ENCODE results near the gene CROCC2.
"Not testable (repeated sequence)": the region's sequence is repeated elsewhere in the genome, so short reads cannot be mapped to it uniquely, and the experiment has no call there.

The CROCC2 gene

DNA sequence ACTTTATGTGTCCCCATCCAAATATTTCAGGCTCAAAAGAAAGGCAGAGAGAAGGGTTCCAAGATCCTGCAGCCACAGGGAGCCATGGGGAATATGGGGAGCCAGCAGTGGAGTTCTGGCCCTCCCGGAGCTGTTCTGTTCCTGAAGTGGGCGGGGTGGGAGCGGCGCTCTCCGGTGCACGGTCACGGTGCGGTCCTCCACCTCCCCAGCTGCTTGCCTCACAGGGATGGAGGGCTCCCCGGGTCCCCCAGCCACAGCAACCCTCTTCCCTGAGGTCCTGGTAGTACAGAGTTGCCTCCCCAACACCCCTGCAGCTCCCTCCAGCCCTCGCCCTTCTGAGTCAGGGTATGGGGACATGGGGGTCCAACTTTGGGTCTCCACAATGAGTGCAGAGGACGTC is 66.1 kb downstream of the CROCC2 start:
- DNase-seq: no peak

DNA sequence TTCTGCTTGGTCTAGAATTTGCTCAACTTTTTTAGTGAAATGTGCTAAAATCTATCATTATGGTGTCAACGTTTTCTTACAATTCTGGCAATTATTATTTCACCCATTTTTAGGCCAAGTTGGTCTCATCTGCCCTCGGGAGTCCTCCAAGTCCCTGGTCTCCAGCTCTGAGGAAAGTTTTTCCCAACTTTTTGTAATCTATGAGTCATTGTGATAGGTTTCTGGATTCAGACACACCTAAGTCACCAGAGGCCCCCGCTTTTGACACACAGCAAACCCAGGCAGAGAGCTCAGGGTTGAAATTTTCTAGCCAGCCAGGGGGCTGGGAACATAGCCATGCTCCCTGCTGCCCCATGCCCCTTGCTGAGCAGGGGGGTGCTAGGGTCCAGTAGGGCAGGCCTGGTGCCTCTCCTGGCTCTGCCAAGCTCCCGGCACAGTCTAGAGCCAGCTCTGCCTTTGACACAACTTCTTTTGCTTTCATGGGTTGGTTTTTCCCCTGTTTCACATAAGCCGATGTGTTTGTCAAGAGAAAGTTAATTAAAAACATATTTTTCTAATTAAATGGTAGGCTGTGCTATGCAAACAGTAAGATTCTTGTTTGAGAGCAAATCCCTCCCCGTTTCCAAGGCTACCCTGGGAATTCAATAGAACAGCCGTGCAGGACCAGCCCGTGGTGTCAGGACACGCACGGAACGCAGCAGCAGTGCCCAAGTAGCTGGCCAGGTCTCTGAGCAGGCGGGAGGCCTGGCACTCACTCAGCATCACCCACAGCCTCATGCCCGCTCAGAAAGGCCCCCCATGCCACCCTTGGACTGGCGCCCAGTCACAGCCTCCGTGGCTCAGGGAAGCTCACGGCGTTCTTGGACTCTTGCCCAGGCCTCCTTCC is 66.7 kb downstream of the CROCC2 start:
- peak; percentile 20 for DNase-seq

DNA sequence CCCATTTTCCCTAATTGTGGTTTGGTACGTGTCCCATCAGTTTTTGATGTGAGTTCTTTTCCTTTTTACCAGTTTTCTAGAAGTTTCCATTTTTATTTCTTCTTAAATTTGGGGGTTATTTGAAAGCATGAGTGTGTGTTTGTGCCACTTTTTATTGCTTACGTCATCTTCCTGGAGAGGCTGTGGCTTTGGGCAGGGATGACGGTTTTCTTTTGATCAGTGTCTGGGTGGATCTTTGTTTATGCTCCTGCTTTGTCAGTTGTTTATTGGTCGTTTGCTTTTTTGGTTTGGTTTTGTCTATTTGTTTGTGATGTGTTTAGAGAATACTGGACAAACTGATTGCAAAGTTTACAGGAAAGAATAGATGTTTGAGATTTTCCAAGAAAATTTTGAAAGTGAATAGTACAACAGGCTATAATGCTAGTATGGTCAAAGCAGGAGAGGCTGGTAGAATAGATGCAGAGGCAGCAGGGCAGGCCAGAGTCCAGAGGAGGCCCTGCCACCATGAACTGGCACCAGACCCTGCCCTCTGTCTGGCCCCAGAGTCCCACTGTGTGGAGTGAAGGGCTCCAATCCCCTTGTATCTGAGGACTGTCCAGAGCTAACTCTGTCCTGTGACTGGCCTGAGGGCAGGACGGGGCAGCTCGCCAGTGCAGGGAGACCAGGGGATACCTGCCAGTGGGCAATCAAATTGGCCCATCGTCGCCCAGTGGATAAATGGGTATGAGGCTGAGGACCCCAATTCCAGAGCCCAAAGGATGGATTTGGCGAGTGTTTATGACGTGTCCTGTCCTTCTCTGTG is 68.8 kb downstream of the CROCC2 start:
- no peak for DNase-seq

GRCh38 chr2:240975903-240976302 is 69.8 kb downstream of the CROCC2 start:
- not testable (repeated sequence) for DNase-seq

DNA sequence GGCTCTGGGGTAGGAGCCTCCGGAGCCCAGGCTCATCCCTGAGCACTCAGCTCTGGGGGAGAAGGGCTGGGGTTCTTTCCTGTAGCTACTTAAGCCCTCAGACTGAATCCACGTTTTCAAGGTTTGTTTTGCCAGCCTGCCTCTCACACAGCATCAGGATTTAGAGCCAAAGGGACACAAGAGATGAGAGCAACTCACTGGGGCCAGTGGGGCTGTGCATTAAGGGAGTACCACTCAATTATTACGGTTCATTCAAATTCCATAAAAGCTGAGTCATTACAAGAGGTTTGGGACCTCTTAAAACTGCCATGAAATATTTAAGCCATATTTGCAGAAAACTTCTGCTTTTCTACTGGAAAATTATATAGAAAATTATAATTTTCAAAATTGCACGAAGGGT is 75.1 kb downstream of the CROCC2 start:
- no peak for DNase-seq

- no peak for DNase-seq
These were observed 76.0 kb downstream of the CROCC2 start for GRCh38 chr2:240981871-240982800.

- DNase-seq: no peak
These were observed 76.7 kb downstream of the CROCC2 start for GRCh38 chr2:240982821-240983281.

GRCh38 chr2:240983361-240983995 is 77.3 kb downstream of the CROCC2 start:
- DNase-seq: peak; percentile 27

GRCh38 chr2:240983996-240984498 is 77.9 kb downstream of the CROCC2 start:
- DNase-seq: no peak

DNA sequence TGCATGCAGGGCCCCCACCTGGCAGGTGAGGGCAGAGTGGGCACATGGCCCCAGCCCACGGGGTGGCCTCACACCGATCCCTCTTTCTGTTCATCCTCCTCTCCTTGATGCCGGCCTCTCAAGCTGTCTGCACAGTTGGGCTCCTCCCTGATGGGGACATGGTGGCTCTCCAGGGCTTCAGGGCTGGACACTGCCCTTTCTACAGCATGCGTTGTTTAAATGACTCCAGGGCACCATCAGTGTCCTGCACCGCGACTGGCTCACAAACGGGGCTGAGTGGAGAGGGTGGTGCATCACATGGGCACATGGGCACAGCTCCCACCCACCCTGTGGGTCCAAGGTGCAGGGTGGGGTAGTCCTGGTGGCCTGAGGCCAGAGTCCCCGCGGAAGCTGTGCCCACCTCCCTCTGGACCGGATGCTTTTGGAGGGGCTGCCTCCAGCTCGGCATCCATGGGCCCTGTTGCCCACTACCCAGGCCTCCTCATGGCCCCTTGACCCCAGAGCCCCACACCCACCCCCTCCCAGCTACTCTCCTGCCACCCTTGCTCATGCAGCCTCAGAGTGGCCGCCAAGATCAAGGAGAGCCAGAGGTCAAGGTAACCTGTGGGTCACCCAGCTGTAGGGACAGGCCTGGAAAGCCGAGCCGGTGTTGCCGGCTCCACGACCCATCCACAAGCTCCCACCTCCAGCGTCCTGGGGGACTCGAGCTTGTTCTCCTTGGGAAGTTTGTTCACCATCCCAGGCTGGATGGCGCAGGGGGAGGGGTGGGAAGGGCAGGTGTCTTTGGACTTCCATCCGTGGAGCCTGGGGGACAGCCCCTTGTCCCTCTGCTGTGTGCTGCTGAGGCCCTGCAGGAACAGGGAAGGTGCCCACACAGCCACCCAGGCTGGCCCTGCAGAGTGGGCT is 80.0 kb downstream of the CROCC2 start:
- no peak for DNase-seq

DNA sequence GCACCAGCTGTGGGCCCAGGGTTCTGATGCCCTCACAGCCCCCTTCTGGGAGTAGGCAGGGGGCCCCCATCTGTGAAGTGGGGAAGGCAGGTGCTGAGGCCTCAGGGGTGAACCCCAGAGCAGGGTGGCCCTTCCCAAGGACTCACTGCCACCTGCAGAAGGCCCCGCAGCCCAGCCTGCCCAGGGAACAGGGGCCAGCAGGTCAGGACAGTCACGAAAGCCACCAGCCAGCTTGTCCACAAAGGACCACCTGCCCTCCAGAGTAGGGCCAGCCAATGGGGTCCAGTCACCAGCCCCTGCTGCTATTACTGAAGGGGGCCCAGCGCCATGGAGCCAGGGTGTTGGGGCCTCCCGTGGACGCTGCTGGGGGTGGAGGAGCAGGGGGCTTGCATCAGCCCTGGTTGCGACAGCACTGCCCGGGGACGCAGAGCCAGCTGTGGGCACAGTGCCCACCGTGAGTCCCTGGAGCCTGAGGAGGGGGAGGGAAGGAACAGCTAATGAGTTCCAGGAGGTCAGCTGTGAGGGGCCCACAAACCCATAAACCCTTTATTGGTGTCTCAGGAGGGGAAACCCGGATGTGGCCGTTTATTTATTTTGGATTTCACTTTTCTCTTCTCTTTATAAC is 80.8 kb downstream of the CROCC2 start:
- no peak for DNase-seq

DNA sequence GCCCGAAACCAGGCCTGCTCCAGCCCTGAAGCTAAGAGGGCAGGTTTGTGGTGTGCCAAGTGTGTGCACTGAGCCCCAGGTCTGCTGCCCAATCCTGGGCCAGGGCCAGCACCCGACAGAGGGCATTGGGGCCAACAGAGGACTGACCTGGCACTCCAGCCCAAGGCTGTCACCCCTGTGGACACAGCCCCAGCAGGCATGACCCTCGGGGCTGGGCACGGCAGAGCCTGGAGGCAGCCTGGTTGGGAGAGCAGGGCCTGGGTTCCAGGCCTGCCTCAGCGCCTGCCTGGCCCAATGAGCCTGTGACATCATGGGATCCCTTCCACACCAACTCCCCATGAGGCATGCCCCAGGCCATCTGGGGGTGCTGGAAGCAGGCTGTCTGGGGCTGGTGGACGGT is 81.5 kb downstream of the CROCC2 start:
- no peak for DNase-seq

GRCh38 chr2:240988146-240988545 is 82.0 kb downstream of the CROCC2 start:
- no peak for DNase-seq

DNA sequence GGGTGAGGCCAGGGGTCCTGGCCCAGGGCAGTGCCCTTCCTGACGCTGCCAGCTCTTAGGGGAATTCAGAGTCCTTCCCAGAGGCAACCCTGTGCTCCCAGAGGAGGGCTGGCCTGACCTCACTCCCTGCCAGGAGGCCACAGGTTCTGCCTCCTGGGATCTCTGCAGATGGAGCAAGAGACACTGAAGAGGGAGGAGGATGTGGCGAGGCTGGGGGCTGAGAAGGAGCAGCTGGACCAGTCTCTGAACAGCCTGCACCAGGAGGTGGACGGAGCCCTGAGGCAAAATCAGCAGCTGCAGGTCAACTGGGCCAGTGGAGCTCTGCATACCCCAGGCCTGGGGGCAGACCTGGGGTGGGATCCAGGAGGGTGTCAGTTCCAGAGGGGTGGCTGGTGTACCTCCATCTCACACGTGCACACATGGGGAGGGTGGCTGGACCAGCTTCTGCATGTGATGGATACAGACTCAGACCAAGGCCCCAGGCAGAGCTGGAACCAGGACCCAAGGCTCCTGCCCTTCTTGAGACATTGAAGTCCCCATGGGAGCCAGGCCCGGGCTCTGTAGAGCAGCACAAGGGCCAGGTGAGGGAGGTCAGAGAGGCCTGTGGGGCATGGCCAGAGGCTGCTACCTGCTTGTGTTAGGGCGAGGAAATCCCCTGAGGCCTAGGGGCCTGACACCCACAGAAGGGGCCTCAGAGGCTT is 82.6 kb downstream of the CROCC2 start:
- DNase-seq: no peak

- no peak for DNase-seq
These were observed 83.5 kb downstream of the CROCC2 start for GRCh38 chr2:240989451-240990265.

DNA sequence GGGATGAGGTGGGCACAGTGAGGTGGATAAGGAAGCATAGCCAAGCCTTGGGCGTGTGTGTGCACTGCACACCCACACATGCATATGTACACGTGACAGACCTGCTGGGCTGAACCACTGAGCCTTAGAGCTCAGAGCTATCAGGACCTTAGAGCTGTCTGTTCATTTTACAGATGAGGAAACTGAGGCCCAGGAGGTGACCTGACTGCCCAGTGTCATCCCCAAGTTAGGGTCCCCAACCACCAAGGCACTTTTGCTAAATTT is 84.1 kb downstream of the CROCC2 start:
- DNase-seq: no peak

- DNase-seq: no peak
These were observed 84.7 kb downstream of the CROCC2 start for GRCh38 chr2:240990726-240991377.

DNA sequence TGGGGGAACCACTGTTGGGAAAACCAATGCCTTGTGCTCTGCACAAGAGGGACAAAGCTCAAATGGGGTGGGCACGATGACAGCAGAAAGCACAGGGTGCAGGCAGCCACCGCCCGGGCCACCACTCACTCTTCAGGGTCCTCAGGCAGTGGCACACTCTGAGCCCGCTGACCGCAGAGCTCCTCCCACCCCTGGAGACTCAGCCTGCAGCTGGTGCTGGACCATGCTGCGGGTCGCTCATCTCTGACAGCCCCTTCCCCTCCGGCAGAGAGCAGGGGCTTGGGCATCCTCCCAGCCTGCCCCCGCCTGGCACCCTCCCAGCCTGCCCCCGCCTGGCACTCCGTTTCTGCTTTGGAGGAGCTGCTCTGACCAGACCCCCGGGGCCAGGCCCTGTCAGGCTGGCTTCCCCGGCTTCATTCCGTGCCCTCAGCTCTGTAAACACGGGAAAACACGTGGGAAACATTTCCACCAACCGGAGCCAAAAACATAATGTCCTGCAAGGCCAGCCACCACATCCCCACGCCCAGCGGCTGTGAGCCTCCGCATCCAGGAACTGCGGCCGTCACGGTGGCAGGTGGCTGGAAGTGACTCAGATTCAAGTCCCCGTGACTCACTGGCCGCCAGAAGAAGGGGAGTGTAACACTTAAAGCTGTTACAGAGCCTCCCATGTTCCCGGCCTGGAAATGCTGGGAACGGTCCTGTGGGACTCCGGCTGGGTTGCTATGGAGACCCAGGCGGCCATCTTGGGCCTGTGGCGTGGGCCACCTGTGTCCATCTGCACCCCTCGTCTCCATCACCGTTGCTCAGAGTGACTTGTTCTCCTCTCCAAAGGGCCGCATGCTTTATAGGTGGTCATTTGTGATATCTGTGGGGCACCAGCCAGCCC is 85.5 kb downstream of the CROCC2 start:
- DNase-seq: peak; percentile 67
